Fibroblast of skin of left biceps (primary cell): ENCODE results near the gene OXCT1.
A peak's percentile ranks its signal among the peaks of the same experiment; 100 is the strongest.
"Not testable (repeated sequence)": the region's sequence is repeated elsewhere in the genome, so short reads cannot be mapped to it uniquely, and the experiment has no call there.

Experiments used
- DNase-seq, 2 experiments: peaks; one replicate each; pipeline ENCODE4 v3.0.0-alpha.2; 2013; ENCODE audit warnings: low read depth in 2 of 2

The OXCT1 gene

DNA sequence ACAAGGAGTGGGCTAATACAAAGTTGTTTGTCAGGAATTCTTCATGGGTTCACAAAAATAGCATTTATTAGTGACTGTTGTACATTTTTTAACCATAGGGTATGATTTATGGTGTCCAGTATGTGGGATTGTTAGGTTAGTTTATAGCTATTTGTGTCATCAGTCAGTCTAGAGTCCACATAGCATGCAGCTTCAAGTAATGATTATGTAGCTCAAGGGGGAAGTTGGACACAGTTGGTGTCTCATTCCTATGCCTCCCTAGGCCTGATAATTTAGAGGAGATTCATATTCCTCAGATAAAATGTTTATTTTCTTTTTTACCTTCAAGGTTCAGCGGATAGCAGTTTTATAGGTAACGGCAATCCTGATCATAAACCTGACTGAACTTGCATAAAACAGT is 153.8 kb downstream of the OXCT1 start:
- DNase-seq = no peak

- DNase-seq = not testable (repeated sequence)
Measured at GRCh38 chr5:41714446-41714845, 155.8 kb downstream of the OXCT1 start.

DNA sequence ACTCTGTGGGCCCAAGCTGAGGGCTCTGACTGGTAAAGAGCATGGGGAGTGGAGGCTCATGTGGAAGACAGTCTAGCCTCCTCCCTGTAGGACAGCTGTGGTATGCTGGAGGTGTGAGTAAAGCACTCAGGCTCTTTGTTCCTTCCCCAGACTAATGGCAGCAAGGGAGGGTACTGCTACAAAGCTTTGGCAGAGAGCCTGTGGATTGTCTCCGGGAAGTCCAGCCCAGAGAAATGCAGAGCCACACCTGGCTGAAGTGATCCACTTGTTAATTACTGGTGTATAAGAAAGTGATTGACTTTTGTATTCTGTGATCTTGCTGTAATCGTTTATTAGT is 161.7 kb downstream of the OXCT1 start:
- DNase-seq = no peak

- DNase-seq = peak; percentile 6 to 13
Measured at GRCh38 chr5:41707853-41708603, 162.2 kb downstream of the OXCT1 start.

DNA sequence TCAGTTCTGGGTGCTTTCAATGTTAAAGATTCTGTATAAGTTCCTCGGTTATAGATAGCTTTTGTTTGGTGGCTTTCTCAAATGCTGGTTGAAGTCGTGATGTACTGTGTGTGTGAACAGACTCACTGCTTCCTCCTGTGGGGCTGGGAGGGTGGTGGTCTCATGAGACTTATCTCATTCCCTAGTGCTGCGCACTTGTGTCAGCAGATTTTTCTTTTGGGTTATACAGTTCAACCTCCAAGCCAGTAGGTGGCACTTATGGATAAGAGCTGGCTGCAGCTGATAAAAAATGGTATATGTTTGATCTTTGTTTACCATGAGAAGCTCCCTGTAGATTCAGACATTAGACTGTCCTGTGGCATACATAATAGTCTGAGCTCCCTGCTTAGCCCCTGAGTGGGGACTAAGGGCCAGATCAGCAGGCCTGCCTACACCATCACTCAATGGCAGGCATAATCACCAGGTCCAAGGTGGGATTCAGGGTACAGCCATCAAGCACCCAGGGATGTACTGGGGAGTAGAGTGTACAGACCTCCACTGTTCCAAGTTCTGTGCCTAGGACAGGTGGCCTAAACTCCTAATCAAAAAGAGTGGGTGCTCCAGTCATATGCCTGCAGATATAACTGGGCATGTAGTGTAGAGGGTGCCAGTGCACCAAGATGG is 174.2 kb downstream of the OXCT1 start:
- no peak for DNase-seq

DNA sequence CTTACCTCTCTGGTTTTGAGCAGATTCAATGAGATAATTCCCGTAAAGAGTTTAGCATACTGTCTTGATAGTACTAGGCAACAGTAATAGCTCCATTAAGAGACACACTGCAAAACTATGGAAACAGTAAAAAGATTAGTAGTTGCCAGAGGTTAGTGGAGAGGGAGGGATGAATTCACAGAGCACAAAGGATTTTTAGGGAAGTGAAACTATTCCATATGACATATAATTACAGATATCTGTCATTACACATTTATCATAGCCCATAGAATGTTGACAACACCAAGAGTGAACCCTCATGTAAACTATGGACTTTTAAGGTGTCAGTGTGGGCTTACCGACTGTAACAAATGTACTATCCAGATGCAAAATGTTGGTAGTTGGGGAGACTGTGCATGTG is 183.5 kb downstream of the OXCT1 start:
- DNase-seq = no peak

- no peak for DNase-seq
Measured at GRCh38 chr5:41686191-41686590, 184.0 kb downstream of the OXCT1 start.

GRCh38 chr5:41683181-41683580 is 187.0 kb downstream of the OXCT1 start:
- DNase-seq = no peak

GRCh38 chr5:41682641-41683040 is 187.6 kb downstream of the OXCT1 start:
- no peak for DNase-seq

GRCh38 chr5:41681840-41682239 is 188.4 kb downstream of the OXCT1 start:
- DNase-seq = no peak
